C4-2B (cell line): Measurements from ENCODE around the gene EXOC1.
"Not testable (repeated sequence)": the region's sequence is repeated elsewhere in the genome, so short reads cannot be mapped to it uniquely, and the experiment has no call there.

ENCODE experiments used
- H3K27ac ChIP-seq: fragments of 450-650 bp; 2 replicates; pipeline ENCODE4 v1.5.1; 2017
- CTCF ChIP-seq: fragments of 450-650 bp; conservative IDR thresholded peaks from 2 replicates; pipeline ENCODE4 v1.5.1; 2017; ENCODE audit warnings: mild to moderate bottlenecking
- ZFX ChIP-seq: fragments of 450-650 bp; IDR thresholded peaks from 2 replicates; pipeline ENCODE4 v1.6.1; 2017

Gene EXOC1

DNA sequence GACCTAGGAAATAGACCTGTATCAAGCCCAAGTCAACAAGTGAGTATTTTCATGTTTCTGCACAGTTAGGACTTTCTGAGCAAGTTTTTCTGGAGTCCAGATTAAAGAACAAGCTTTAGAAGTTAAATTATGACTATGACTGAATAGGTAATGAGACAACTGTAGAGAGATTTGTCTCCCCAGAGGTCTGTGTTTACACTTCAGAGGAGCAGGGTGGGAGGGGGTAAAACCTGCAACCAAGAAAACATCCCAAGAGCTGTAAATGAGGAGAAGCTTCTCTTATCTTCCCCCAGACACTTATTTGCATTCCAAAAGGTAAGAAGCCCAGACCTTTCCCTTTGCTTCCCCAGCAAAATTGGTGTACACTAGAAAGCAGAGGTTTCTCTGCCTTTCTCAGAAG is 73.2 kb downstream of the EXOC1 start:
- no peak for TF ChIP-seq CTCF
- TF ChIP-seq ZFX, result no peak
- no peak overlapping the region for H3K27ac ChIP-seq

DNA sequence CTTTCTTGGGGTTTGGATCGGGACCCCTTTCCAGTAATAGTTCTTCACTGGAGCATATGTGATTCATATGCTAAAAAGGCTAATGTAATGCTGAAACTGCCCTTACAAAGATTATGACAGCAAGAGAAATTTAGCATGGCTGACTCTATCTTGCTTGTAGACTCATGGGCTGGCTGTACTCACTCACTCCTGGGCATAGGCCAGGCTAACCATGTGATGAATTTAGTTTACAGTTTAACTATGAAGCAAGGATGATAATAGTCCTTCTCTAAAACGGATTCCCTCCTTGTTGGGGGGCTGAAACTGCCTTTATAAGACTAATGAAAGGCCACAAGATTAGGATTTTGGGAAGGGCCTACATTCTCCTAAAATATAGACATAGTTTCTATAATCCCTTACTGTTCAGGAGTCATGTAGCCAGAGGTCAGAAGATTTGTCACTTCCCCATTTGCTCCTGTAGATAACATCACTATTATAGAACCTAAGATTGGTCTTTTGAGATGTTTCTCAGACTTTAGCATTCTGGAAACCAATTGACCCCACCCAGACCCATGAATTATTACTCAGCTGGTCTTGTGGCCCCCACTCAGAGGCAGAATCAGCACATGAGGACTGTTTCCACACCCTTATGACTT is 74.5 kb downstream of the EXOC1 start:
- TF ChIP-seq CTCF (no peak), ZFX (no peak)
- no peak overlapping the region for H3K27ac ChIP-seq

DNA sequence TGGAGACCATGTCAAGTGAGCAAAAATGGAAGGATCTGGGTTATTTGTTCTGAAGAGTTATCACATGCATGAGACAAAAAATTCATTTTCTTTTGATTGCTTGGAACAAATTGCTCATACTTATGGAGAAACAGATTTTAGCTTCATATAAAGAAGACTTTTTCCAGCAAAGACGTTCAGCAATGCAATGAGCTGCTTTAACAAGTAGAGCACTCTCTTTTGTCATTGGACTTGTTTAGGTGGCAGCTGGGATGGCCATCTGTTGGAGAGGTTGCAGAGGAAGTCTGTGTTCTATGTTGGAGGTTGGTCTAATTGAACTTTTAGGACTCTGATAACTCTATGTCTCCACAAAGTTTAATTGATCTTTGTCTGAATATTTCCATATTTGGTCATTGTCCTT is 75.4 kb downstream of the EXOC1 start:
- no peak overlapping the region for H3K27ac ChIP-seq
- TF ChIP-seq CTCF, result no peak
- no peak for TF ChIP-seq ZFX

DNA sequence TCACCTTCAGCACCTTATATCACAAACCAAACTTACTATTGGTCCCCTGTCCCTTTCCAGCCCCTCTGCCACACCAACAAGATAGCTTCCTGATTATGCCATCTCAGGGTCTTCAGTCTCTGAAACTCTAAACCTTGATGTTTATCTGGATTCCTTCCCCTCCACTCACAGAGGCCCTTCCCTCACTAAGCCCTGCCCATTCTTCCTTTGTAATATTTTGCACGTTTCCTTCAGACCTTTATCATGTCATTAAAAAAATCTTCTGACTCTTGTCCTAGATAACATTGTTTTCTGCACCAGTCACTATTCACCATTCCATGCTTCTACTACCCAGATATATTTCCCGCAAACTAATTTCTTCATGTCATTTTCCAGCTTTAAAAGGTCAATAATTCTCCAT is 77.6 kb downstream of the EXOC1 start:
- TF ChIP-seq CTCF (no peak), ZFX (no peak)
- H3K27ac ChIP-seq, result no peak overlapping the region

GRCh38 chr4:55931833-55932232 is 78.4 kb downstream of the EXOC1 start:
- no peak for TF ChIP-seq CTCF
- no peak for TF ChIP-seq ZFX
- no peak overlapping the region for H3K27ac ChIP-seq

DNA sequence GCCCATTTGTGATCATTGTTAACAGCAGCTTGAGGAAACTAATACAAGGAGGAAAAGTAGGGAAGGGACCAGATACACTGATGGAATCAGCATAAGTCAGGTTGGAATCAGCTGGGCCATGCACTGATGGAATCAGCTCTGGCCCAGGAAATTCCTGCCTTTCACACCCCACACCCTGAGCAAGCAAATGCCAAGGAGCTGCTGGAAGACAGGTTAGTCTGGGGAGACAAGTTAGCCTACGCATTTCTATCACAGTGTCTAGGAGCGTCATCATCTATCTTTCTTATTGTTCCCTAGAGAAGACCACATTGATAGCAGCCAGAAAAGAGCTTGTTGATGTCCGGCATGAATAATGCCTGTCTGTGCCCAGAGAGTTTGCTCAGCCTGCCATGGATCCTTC is 79.1 kb downstream of the EXOC1 start:
- TF ChIP-seq CTCF, result no peak
- no peak for TF ChIP-seq ZFX
- no peak overlapping the region for H3K27ac ChIP-seq

- TF ChIP-seq ZFX (no peak), CTCF (no peak)
- no peak overlapping the region for H3K27ac ChIP-seq
Observed at GRCh38 chr4:55933611-55934010, 80.2 kb downstream of the EXOC1 start.

- not testable (repeated sequence) for H3K27ac ChIP-seq
Observed at GRCh38 chr4:55935907-55936306, 82.5 kb downstream of the EXOC1 start.
